WTC11 (cell line): ENCODE measurements around the gene SLC5A8.

ENCODE experiments used
- CTCF ChIP-seq: fragments of 200-600 bp; IDR thresholded peaks from 2 replicates; pipeline ENCODE4 v1.8.0; 2022; ENCODE audit warnings: antibody characterized with exemption
- FOXP4 ChIP-seq: sonication (generic); formaldehyde crosslinking; IDR thresholded peaks from 2 replicates; pipeline ENCODE4 v1.8.0; 2022; ENCODE audit warnings: mild to moderate bottlenecking, missing genetic modification reagents
- GABPB1 ChIP-seq: sonication (generic); formaldehyde crosslinking; IDR thresholded peaks from 2 replicates; pipeline ENCODE4 v1.8.1; 2023; ENCODE audit warnings: mild to moderate bottlenecking, missing genetic modification reagents
- NFE2L1 ChIP-seq: sonication (generic); formaldehyde crosslinking; IDR thresholded peaks from 2 replicates; pipeline ENCODE4 v1.8.1; 2023; ENCODE audit warnings: missing genetic modification reagents
- NR3C1 ChIP-seq: sonication (generic); formaldehyde crosslinking; conservative IDR thresholded peaks from 2 replicates; pipeline ENCODE4 v1.8.1; 2023; ENCODE audit warnings: low read depth, mild to moderate bottlenecking, missing genetic modification reagents
- ZNF121 ChIP-seq: sonication (generic); formaldehyde crosslinking; IDR thresholded peaks from 2 replicates; pipeline ENCODE4 v1.8.0; 2023; ENCODE audit warnings: missing genetic modification reagents
- ZSCAN18 ChIP-seq: fragments of 250-450 bp; sonication (Bioruptor Pico); IDR thresholded peaks from 2 replicates; pipeline ENCODE4 v2.1.2; 2022; ENCODE audit warnings: mild to moderate bottlenecking, moderate library complexity

GRCh38 chr12:101173197-101173749 is 36.8 kb downstream of the SLC5A8 start:
- TF ChIP-seq CTCF, result no peak
- TF ChIP-seq ZNF121 (CRISPR knock-in tag), result no peak
- no peak for TF ChIP-seq GABPB1
- TF ChIP-seq FOXP4 (CRISPR knock-in tag), result no peak
- no peak for TF ChIP-seq NFE2L1 (CRISPR knock-in tag)
- TF ChIP-seq NR3C1 (CRISPR knock-in tag), result no peak
- no peak for TF ChIP-seq ZSCAN18
